Measurements from ENCODE around the gene KNSTRN. TPM values are rescaled to one million over a fixed set of nuclear protein-coding genes. Genes with fewer than 3 reads are reported as not detected.

KNSTRN gene
- total and polyA plus RNA-seq, 2 of the 13 experiments (the other 11 are each of a cell fraction or from before 2014, with no cell fraction given), result 20.3 to 62.3 TPM

DNA sequence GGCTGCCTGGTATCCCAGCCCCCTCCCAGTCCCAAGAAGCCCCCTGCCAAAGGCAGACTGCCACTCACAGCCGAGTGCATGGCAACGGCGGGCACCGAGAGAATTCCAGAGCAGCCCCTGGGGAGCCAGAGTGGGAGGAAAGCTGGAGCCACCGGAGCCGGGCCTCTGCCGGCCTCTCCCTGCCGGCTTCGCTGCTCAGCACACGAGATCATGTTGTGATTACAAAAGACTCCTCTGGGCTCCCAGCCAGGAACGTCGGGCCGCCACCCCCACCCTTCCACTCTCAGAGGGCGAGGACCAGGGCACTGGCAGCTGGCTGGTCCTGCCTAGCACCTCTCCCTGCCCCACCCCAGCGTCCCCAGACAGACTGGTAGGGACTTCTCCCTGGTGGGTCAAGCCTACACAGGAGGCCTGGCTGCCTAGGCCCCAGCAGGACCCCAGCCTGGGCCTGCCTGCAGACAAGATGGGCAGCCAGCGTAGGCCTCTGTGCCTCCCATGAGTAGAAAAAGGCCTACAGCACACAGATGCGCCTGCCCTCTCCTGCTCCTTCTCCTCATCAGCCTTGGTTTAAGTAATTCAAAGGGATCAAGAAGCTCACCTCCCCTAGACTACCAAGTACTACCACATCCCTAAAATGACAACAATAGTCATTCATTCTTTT lies 41.7 kb upstream of the KNSTRN start, which contains the start of gene CCDC9B (continued):
- no peak for TF ChIP-seq JUND (CRISPR knock-in tag; IDR thresholded peaks at IDR 0.05)
- TF ChIP-seq PRDM15 (CRISPR knock-in tag; IDR thresholded peaks at IDR 0.05), result no peak
- peak; percentile 49 for TF ChIP-seq ZNF574 (CRISPR knock-in tag; IDR thresholded peaks at IDR 0.05)
- no peak for TF ChIP-seq SRSF1 (optimal IDR thresholded peaks at IDR 0.05; ENCODE audit: low read depth, low read length)
- no peak for TF ChIP-seq ONECUT2 (CRISPR knock-in tag; IDR thresholded peaks at IDR 0.05)
- no peak for TF ChIP-seq ZNF614 (CRISPR knock-in tag; IDR thresholded peaks at IDR 0.05; ENCODE audit: borderline replicate concordance)
- no peak for TF ChIP-seq ZNF20 (CRISPR knock-in tag; IDR thresholded peaks at IDR 0.05)
- no peak for TF ChIP-seq ZNF576 (CRISPR knock-in tag; IDR thresholded peaks at IDR 0.05)
- 0 out of 2 replicates have a peak, but pooled peaks have one; percentile 47 for TF ChIP-seq HIVEP1 (CRISPR knock-in tag; IDR thresholded peaks at IDR 0.05)
- 0 out of 2 replicates have a peak, but pooled peaks have one; percentile 18 for TF ChIP-seq GMEB1 (CRISPR knock-in tag; IDR thresholded peaks at IDR 0.05; ENCODE audit: borderline replicate concordance)
- no peak for TF ChIP-seq ZNF720 (CRISPR knock-in tag; IDR thresholded peaks at IDR 0.05)
- TF ChIP-seq, protein P1, sequence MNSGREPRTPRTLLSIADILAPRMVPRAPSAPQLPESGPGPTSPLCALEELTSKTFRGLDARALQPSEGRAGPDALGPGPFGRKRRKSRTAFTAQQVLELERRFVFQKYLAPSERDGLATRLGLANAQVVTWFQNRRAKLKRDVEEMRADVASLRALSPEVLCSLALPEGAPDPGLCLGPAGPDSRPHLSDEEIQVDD (CRISPR knock-in tag; IDR thresholded peaks at IDR 0.05; ENCODE audit: borderline replicate concordance), result no peak
- TF ChIP-seq, protein P2, sequence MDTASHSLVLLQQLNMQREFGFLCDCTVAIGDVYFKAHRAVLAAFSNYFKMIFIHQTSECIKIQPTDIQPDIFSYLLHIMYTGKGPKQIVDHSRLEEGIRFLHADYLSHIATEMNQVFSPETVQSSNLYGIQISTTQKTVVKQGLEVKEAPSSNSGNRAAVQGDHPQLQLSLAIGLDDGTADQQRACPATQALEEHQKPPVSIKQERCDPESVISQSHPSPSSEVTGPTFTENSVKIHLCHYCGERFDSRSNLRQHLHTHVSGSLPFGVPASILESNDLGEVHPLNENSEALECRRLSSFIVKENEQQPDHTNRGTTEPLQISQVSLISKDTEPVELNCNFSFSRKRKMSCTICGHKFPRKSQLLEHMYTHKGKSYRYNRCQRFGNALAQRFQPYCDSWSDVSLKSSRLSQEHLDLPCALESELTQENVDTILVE (CRISPR knock-in tag; IDR thresholded peaks at IDR 0.05), result 0 out of 2 replicates have a peak, but pooled peaks have one; percentile 35
- TF ChIP-seq PRDM4 (CRISPR knock-in tag; IDR thresholded peaks at IDR 0.05; ENCODE audit: borderline replicate concordance), result no peak
